ENCODE results near the gene ARHGAP23.
"Not testable (repeated sequence)": the region's sequence is repeated elsewhere in the genome, so short reads cannot be mapped to it uniquely, and the experiment has no call there.

Gene ARHGAP23

GRCh38 chr17:38421171-38421841 is 7.0 kb upstream of the ARHGAP23 start:
- no peak for DNase-seq

DNA sequence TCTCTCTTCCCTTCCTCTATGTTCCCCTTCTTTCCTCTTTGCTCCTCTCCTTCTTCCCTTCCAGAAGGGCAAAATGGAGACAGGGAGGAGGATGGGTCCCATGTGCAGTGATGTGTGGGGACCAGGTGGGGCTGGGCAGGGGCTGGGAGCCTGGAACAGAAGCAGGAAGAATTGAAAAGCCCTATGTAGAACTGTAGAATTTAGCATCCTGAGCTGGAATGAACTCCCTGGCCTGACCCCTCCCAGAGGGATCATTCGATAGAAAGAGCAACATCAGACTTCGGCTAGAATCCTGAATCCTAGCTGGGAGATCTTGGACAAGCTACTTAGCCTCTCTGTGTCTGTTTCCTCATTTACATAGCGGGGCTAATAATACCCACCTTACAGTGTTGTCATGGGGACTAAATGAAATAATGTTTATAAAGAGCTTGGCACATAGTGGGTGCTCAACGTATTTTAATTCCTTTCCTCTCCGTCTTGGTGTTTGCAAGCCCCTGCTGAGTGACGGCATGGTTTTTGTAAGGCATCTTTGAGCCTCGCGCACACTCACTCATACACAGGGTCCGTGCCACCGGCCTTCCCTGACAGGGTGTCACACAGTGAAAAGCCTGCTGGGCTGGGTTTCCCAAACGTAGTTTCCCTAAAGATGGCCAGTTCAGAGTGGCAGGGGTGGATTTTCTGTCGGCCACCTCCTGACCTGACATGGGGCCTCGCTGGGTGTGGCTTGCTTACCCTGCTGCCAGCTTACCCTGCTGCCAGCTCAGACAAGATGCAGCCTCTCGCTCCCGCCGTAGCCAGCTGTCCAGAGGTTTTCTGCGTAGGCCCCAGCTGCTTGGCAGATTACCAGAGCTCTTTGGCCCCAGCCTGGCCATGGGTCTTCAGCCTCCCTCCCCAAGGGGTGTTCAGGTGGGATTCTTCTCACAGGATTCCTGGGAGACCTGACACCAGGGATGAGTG is 6.1 kb upstream of the ARHGAP23 start:
- DNase-seq, result no peak

GRCh38 chr17:38424297-38424972 is 3.8 kb upstream of the ARHGAP23 start:
- peak; percentile 31 for DNase-seq

DNA sequence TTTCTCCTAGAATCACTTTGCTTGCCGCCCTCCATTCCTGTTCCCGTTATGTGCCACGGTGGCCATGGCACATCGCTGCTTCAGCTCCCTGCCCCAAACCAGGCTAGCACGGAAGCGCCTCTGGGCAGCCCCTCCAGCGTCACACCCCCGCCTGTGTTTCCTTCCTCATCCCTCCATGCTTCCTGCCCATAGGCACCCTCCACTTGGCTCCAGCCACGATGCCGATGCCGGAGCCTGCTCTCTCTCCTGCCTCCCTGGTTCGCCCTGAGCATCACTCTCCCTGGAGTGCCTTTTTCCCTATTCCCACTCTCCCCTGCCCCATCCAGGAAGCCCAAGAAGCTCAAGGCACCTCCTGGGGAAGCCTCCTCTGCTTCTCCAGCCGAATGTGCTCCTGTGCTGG is 3.2 kb upstream of the ARHGAP23 start:
- no peak for DNase-seq

GRCh38 chr17:38425744-38426143 is 2.5 kb upstream of the ARHGAP23 start:
- DNase-seq, result peak; percentile 88

GRCh38 chr17:38426441-38426840 is 1.8 kb upstream of the ARHGAP23 start:
- no peak for DNase-seq

- DNase-seq, result no peak
These were observed 909 bp upstream of the ARHGAP23 start for GRCh38 chr17:38427160-38427949.

DNA sequence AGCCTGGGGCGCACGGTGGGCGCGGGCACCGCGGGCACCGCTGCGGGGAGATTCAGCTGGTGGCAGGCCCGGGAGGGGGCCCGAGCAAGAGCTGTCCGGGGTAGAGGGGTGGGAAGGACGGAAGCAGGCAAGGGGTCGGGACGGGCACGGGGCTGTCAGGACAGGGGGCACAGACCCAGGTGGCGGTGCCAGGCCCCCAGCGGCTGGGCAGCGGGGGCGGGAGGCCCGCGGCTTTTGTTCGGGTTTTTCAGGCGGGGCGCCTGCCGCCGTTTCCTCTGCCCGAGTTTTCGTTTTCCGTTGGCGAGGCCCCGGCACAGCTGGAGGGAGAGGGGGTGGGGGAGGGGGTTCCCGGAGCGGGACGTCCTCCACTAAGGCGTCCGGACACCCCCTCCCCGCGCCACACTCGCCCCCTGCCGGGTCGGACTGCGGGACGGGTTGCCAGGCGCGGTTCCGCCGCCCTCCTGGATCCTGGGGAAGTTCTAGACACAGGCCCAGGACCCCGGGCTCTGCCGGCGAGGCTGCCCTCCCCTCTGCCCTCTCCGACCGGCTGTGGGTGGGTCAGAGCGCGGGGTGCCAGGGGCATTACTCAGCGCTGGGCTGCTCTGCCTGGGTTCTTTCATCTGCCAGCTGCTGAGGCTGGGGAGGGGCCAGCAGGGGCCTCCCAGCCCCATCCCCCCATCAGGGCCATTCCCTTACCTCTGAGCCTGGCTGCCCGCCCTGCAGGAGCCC is 543 bp downstream of the ARHGAP23 start:
- DNase-seq, result peak; percentile 82

DNA sequence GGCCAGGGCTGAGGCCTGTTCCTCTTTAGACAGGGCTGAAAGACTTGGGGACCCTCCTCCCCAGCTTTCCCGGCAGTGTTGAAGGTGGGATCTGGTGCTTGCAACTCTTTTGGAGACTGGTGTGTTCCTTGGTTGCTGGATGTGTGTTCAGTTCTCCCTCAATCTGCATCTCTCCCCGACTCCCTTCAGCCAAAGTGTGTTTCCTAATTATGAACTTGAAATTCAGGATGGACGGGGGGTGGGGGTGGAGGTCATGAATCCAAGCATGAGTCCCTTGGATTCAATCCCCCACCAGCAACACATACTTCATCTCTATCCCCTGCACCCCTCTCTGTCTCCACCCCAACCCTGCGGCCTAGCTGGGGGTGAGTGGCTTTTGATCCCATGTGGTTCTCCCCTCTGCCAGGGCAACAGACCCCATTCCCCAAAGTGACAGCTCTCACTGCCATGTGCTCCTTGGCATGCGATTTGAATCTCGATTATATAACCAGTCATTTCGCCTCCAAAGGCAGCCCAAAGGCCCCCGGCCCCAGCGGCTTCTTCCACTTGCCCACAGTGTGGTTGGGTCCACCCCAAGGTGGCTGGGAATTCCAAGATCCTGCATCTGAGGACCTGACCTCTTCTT is 1.3 kb downstream of the ARHGAP23 start:
- DNase-seq, result no peak

DNA sequence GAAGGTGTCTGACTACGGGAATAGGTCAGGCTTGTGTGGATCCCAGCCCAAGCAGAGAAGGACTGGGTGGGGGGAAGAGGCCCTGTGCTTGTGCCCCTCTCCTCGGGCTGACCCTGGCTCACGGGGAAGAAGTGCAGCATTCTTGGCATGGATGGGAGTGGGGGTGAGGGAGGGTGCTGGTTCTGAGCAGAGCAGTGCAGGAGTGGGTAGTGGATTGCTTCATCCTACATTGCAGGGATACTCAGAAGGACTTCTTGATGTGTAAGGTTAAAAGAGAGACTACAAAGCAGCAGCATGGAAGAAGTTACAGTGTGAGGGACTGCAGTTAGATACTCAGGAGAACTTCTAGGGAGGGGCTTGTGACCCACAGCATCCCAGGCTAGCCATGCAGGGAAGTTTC is 2.1 kb downstream of the ARHGAP23 start:
- peak; percentile 61 for DNase-seq

- no peak for DNase-seq
These were observed 2.6 kb downstream of the ARHGAP23 start for GRCh38 chr17:38430822-38431221.

DNA sequence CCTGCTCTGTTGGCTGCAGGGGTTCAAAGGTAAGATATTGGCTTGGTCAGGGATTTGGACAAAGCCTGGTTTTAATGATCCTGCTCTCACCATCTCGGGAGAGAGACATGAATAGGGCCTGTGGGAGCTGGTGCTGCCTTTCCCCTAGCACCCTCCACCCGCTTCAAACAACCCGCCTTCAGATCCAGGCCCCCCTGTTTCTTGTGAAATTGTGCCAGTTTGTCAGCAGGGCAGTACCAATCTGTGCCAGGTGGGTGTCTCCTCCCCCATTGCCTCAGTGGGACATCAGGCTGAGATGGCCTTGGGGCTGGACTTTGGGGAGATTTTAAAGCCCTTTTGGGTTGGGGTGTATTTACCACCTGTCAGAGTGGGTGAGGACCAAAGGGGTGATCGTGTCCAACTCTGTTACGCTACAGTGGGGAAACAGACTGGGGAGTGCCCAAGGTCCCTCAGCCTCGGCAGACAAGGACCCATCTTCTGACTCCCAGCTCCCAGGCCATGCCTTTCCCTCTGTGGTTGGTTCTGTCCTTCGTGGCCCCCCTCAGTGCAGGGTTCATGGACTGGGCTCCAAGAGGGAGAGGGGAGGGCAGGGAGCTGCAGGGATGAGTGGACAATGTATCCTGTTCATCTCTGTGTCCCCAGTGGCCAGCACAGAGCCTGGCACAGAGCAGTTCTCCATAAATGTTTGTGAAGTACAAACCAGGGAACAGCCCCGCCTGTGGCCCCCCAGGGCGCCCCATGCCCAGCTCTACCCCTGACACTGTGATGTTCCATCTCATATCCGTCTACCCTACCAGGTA is 3.3 kb downstream of the ARHGAP23 start:
- DNase-seq, result no peak

GRCh38 chr17:38434178-38434665 is 6.0 kb downstream of the ARHGAP23 start:
- no peak for DNase-seq

DNA sequence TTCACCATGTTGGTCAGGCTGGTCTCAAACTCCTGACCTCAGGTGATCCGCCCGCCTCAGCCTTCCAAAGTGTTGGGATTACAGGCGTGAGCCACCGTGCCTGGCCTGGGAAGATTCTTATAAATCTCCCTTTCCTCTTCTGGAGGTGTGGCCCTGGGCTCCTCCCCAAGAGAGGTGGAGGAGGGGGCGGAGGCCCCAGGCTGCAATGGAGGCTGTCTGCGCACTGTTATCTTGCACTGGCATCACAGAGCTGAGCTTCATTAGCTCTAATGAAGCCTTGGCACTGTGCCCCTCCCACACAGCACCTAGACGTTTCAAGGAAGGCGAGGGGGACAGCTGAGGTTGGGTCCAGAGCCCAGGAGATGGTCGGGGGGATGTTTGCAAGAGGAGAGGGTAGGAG is 7.5 kb downstream of the ARHGAP23 start:
- no peak for DNase-seq

GRCh38 chr17:38436386-38436785 is 8.1 kb downstream of the ARHGAP23 start:
- DNase-seq, result no peak

GRCh38 chr17:38437313-38437712 is 9.0 kb downstream of the ARHGAP23 start:
- DNase-seq, result not testable (repeated sequence)

DNA sequence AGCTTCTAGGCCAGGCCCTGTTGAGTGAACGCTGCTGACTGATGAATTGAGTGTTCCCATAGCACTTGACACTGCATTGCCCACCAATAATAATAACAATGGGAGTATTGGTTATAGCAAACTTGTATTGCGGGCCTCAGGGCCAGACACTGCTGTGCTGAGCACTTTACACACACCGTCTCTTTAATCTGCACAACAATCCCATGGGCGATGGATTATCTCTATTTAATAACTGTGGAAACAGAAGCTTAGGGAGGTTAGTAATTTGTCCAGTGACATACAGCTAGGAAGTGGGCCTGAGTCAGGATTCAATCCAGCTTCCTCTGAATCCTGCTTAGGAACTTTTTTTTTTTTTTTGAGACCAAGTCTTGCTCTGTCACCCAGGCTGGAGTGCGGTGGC is 11.2 kb downstream of the ARHGAP23 start:
- DNase-seq, result no peak

DNA sequence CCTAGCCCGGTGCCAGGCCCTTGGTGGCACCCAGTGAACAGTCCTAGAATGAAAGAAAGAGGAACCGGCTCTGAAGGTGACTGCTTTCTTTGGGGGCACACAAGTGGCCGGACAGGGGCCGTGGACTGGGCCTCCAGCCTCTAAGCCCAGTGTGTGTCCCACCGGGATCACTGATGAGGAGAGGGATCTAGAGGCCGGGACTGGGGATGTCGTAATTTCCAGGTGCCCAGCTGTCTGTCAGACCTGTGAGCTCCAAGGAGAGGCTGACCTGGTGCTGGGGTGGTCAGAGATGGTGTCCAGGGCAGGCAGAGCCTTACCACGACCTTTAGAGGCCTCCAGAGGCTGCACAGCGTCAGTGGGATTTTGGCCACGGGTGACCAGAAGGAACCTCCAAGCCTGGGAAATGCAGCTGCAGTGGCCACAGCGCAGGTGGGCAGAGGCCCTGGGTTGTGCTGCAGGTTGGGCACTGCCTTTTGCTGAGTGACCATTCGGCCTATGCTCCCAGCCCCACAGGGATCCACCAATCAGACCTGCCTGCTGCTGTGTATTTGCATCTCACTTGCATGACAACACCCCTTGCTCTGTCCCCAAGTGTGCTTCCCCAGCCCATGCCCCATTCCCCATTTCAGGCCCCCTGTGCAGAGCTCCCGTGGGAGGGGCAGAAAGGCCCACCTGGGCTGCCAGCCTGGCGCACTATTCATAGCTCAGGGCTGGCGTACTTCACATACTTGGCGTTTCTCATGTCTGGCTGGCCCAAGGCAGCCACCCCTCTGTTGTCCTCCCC is 12.5 kb downstream of the ARHGAP23 start:
- no peak for DNase-seq

- DNase-seq, result no peak
These were observed 13.3 kb downstream of the ARHGAP23 start for GRCh38 chr17:38441429-38442061.
